GM12878 (cell line): ENCODE measurements around the gene PLA2G15.

Experiments
- SPI1 ChIP-seq: IDR thresholded peaks from 2 replicates; pipeline ENCODE4 v1.6.1; 2011; ENCODE audit warnings: low read depth, mild to moderate bottlenecking, low read length, moderate library complexity, borderline replicate concordance; ENCODE audit not compliant: insufficient read depth
- YY1 ChIP-seq: IDR thresholded peaks from 2 replicates; pipeline ENCODE4 v1.6.1; 2011; ENCODE audit warnings: low read depth, mild to moderate bottlenecking, low read length
- TF ChIP-seq, protein P1 (sequence below): fragments of 450-650 bp; IDR thresholded peaks from 2 replicates; pipeline ENCODE4 v1.6.1; 2016; ENCODE audit warnings: mild to moderate bottlenecking

- TF ChIP-seq YY1 (no peak), SPI1 (no peak)
- TF ChIP-seq, protein P1, sequence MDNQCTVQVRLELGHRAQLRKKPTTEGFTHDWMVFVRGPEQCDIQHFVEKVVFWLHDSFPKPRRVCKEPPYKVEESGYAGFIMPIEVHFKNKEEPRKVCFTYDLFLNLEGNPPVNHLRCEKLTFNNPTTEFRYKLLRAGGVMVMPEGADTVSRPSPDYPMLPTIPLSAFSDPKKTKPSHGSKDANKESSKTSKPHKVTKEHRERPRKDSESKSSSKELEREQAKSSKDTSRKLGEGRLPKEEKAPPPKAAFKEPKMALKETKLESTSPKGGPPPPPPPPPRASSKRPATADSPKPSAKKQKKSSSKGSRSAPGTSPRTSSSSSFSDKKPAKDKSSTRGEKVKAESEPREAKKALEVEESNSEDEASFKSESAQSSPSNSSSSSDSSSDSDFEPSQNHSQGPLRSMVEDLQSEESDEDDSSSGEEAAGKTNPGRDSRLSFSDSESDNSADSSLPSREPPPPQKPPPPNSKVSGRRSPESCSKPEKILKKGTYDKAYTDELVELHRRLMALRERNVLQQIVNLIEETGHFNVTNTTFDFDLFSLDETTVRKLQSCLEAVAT, result no peak
Measured at GRCh38 chr16:68306633-68307032, 61.5 kb downstream of the PLA2G15 start.
